Mesodermal cell (in vitro differentiated cells): ENCODE measurements around the gene TRMT1.

ENCODE experiments used
- H3K27ac ChIP-seq: 2 replicates; pipeline ENCODE4 v1.7.0; 2013; ENCODE audit warnings: mild to moderate bottlenecking, low read depth, low read length, moderate library complexity; ENCODE audit not compliant: severe bottlenecking
- H3K36me3 ChIP-seq: 2 replicates; pipeline ENCODE4 v1.7.1; 2013; ENCODE audit warnings: mild to moderate bottlenecking, low read length, moderate library complexity; ENCODE audit not compliant: control insufficient read depth, insufficient read depth
- H3K4me1 ChIP-seq: one replicate; pipeline ENCODE4 v1.7.1; 2013; ENCODE audit warnings: mild to moderate bottlenecking, low read length; ENCODE audit not compliant: insufficient read depth, control insufficient read depth, poor library complexity, severe bottlenecking
- H3K4me3 ChIP-seq: 2 replicates; pipeline ENCODE4 v1.7.0; 2013; ENCODE audit warnings: low read length, control low read depth, mild to moderate bottlenecking; ENCODE audit not compliant: insufficient read depth, poor library complexity, severe bottlenecking; ENCODE audit errors: extremely low read depth
- H3K9me3 ChIP-seq: 2 replicates; pipeline ENCODE4 v1.7.1; 2013; ENCODE audit warnings: mild to moderate bottlenecking, low read length, moderate library complexity; ENCODE audit not compliant: control insufficient read depth
- WGBS, 2 experiments: methylation state at CpG; one replicate each; pipeline ENCODE4 v1.1.5; 2013; ENCODE audit warnings: missing lambda C conversion rate in 2 of 2; ENCODE audit not compliant: insufficient coverage in 2 of 2; 5-methylcytosine and 5-hydroxymethylcytosine counted together

The TRMT1 gene

DNA sequence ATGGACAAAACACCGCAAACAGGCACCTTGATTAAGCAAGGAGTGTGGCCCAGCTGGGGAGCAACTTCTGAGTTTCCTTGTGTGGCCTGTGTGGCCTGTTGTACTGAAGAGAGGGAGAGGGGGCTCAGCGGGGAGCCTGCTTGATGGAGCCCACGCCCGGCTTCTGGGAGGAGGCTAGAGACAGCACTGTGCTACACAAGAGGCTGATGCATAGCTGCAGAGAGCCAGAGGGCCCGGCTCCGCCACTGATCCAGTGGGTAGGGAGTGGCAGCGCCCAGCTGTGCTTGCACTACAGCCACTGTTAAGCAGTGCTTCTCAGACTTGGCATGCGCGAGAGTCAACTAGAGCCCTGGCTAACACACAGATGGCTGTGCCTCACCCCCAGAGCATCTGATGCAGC, 32.9 kb downstream of the TRMT1 start:
- Histone ChIP-seq H3K9me3 (no peaks in the 10 kb centered on the region), H3K27ac (no peak overlapping the region), H3K4me1 (no peaks in the 10 kb centered on the region), H3K4me3 (no peak overlapping the region), H3K36me3 (no peaks in the 10 kb centered on the region)
- 76 to 92% methylated on average over 6 to 9 of the region's 9 CpGs for WGBS, 2 experiments

DNA sequence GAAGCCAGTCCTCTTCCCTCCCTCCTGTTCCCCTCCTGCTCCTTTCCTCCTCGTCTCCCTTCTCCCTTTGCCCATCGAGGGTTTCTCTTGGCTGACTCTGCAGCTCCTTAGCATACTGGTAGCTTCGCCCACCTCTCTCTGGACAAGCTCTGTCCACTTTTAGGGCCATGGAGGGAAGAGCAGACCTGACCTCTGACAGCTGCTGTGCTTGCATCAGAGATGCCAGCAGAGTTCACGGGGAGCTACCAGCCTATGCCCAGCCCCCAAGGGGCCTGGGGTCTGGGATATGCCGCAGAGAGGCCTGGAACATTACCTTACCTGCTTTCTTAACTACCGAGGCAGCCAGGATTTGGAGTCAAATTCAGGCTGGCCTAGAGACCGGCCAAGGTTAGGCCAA, 33.5 kb downstream of the TRMT1 start:
- H3K36me3 ChIP-seq = no peaks in the 10 kb centered on the region
- H3K4me1 ChIP-seq = no peaks in the 10 kb centered on the region
- WGBS, 2 experiments = 60 to 72% methylated on average over 6 of the region's 7 CpGs
- no peaks in the 10 kb centered on the region for H3K9me3 ChIP-seq
- H3K27ac ChIP-seq = no peak overlapping the region
- H3K4me3 ChIP-seq = no peak overlapping the region

DNA sequence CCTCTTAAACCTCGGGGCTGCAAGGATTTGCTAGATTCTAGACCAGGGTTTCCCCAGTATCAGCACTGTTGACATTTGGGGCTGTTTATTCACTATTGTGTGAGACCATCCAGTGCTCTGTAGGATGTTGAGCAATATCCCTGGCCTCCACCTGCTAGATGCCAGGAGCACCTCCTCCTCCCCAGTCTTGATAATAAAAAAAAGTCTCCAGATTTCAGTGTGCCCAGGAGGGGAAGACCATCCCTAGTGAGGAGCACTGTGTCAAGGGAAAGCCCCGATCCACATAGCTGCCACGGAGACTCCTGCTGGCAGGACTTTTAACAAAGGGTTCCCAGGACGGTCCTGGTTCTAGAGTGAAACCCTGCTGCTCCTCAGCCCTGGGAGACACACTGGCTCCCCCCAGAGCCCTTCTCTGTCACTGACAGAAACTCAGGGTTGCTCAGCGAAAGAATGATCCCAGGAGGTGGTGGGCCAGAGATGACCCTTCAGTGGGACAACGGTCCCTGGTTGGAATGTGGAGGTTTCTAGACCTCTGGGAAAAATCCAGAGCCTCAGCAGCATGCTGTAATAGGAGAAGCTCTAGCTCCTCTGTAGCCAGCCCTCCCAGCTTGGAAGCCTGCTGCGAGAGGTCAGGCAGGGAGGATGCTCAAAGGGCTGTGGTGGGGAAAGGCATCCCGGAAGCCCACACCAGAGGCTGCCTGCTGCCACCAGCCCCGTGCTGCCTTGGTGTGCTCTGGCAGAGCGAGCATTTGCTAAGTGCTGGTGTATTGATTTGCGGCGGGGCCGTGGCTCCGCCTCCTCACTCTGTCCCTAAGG, 34.1 kb downstream of the TRMT1 start:
- 24 to 35% methylated on average over 12 to 14 of the region's 14 CpGs for WGBS, 2 experiments
- Histone ChIP-seq H3K9me3 (no peaks in the 10 kb centered on the region), H3K27ac (peak overlapping the region; percentile 36), H3K36me3 (no peaks in the 10 kb centered on the region), H3K4me1 (peaks cover under 1% of the 10 kb centered on the region), H3K4me3 (no peak overlapping the region)

- H3K36me3 ChIP-seq = no peaks in the 10 kb centered on the region
- H3K4me1 ChIP-seq = peaks cover 5% of the 10 kb centered on the region
- no peak overlapping the region for H3K27ac ChIP-seq
- H3K9me3 ChIP-seq = no peaks in the 10 kb centered on the region
- WGBS, 2 experiments = 77 to 85% methylated on average over 12 to 16 of the region's 16 CpGs
- no peak overlapping the region for H3K4me3 ChIP-seq
These were observed 37.0 kb downstream of the TRMT1 start for GRCh38 chr19:13079542-13079986.

DNA sequence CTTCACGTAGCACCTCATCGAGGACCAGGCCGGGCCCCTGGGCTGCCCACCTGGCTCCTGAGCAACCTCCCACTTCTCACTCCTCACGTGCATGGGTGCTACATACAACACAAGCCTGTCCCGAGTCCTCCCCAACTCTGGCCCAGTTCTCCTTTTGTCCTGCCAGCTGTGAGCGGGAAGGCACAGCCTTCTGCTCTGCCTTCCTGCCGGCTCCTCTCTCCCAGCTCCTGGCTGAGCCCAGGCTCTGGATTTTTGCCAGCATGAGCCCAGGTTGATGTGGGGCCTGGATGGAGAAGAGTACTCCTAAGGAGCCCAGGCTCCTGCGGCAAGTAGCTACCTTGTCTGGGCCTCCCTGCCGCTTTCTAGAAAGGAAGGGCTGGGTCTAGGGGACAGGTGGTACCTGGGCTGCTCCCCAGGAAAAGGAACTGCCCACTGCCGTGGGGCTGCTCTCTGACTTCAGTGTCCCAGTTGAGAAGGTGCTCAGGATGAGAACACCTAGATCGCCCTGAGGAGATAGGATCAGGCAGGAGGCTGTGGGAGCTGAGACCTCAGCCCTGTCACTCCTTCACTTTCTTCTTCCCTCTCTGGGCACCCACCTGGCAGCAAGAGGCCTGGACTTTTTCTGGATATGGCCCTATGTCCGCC, 37.5 kb downstream of the TRMT1 start:
- peaks cover 5% of the 10 kb centered on the region for H3K4me1 ChIP-seq
- no peak overlapping the region for H3K4me3 ChIP-seq
- no peaks in the 10 kb centered on the region for H3K9me3 ChIP-seq
- no peak overlapping the region for H3K27ac ChIP-seq
- 84 to 93% methylated on average over 11 to 12 of the region's 12 CpGs for WGBS, 2 experiments
- no peaks in the 10 kb centered on the region for H3K36me3 ChIP-seq

GRCh38 chr19:13078381-13078780, 38.2 kb downstream of the TRMT1 start:
- H3K4me3 ChIP-seq = no peak overlapping the region
- no peaks in the 10 kb centered on the region for H3K36me3 ChIP-seq
- no peak overlapping the region for H3K27ac ChIP-seq
- no peaks in the 10 kb centered on the region for H3K9me3 ChIP-seq
- WGBS, 2 experiments = 60 to 73% methylated on average over 1 to 5 of the region's 10 CpGs
- peaks cover 5% of the 10 kb centered on the region for H3K4me1 ChIP-seq

DNA sequence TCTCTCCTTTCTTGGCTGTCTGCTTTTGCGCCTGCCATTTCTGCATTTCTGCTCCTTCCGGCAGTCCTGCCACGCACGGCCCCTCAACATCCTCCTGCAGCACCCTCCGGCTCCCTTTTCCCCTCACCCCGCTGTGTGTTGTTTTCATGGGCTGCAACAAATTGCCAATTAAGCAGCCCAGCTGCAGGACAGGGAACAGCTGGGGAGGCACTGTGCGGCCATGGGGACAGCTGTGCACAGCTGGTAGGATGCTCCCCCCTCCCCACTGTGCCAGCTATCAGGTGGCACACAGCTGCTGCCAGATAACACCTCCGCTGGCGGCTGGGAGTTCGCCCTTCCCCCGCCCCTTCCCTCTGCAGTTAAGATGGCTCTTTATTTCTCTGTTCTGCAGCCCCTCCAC, 39.3 kb downstream of the TRMT1 start:
- H3K9me3 ChIP-seq = no peaks in the 10 kb centered on the region
- no peaks in the 10 kb centered on the region for H3K36me3 ChIP-seq
- no peak overlapping the region for H3K27ac ChIP-seq
- peaks cover 5% of the 10 kb centered on the region for H3K4me1 ChIP-seq
- no peak overlapping the region for H3K4me3 ChIP-seq
- WGBS, 2 experiments = 70 to 74% methylated on average over 8 to 9 of the region's 11 CpGs

- Histone ChIP-seq H3K27ac (no peak overlapping the region), H3K36me3 (no peaks in the 10 kb centered on the region), H3K9me3 (no peaks in the 10 kb centered on the region), H3K4me3 (no peak overlapping the region), H3K4me1 (peaks cover 5% of the 10 kb centered on the region)
- WGBS, 2 experiments = 59 to 71% methylated on average over 5 to 6 of the region's 6 CpGs
These were observed 39.8 kb downstream of the TRMT1 start for GRCh38 chr19:13076787-13077186.

- H3K4me1 ChIP-seq = peaks cover 5% of the 10 kb centered on the region
- no peak overlapping the region for H3K4me3 ChIP-seq
- no peaks in the 10 kb centered on the region for H3K9me3 ChIP-seq
- no peak overlapping the region for H3K27ac ChIP-seq
- 90 to 99% methylated on average over 6 to 8 of the region's 8 CpGs for WGBS, 2 experiments
- H3K36me3 ChIP-seq = no peaks in the 10 kb centered on the region
These were observed 40.2 kb downstream of the TRMT1 start for GRCh38 chr19:13076320-13076719.

- Histone ChIP-seq H3K36me3 (no peaks in the 10 kb centered on the region), H3K27ac (no peak overlapping the region), H3K4me1 (peaks cover 5% of the 10 kb centered on the region), H3K9me3 (no peaks in the 10 kb centered on the region), H3K4me3 (no peak overlapping the region)
- WGBS, 2 experiments = 90 to 96% methylated on average over 2 to 3 of the region's 4 CpGs
These were observed 42.2 kb downstream of the TRMT1 start for GRCh38 chr19:13074378-13074777.

GRCh38 chr19:13073263-13073662, 43.3 kb downstream of the TRMT1 start:
- Histone ChIP-seq H3K27ac (no peak overlapping the region), H3K4me1 (peaks cover 5% of the 10 kb centered on the region), H3K36me3 (no peaks in the 10 kb centered on the region), H3K9me3 (no peaks in the 10 kb centered on the region), H3K4me3 (no peak overlapping the region)
- 73 to 84% methylated on average over 5 of the region's 5 CpGs for WGBS, 2 experiments
